Heart left ventricle (tissue), 16 donors: ENCODE measurements around the gene NPRL2. TPM values are rescaled to one million over a fixed set of nuclear protein-coding genes. Genes with fewer than 3 reads are reported as not detected.

ENCODE experiments used
- ATAC-seq, 4 donors: fragments of 200-7000 bp; cut with Tn5 transposase; one replicate each; pipeline ENCODE4 v1.9.1; 2020 to 2022; ENCODE audit warnings: moderate library complexity in 4 of 4, mild to moderate bottlenecking in 3 of 4, moderate number of reproducible peaks in 1 of 4
- DNase-seq, 5 donors: peaks; one replicate each; pipeline ENCODE4 v3.0.0-alpha.2; 2020
- H3K27ac ChIP-seq, 12 donors: fragments of 200-600 bp; sonication (generic) in 4 of 12; one replicate each; pipeline versions ENCODE4 v1.5.0 to v1.8.0; 2016 to 2022; ENCODE audit warnings: mild to moderate bottlenecking in 2 of 12
- H3K27me3 ChIP-seq, 9 donors: fragments of 200-600 bp; sonication (generic) in 2 of 9; one replicate each; pipeline versions ENCODE4 v1.5.1 to v1.8.0; 2016 to 2022; ENCODE audit warnings: mild to moderate bottlenecking in 3 of 9
- H3K36me3 ChIP-seq, 9 donors: fragments of 200-600 bp; sonication (generic) in 2 of 9; one replicate each; pipeline versions ENCODE4 v1.5.0 to v1.8.0; 2018 to 2022; ENCODE audit warnings: mild to moderate bottlenecking in 2 of 9
- H3K4me1 ChIP-seq, 12 donors: fragments of 200-600 bp; sonication (generic) in 4 of 12; one replicate each; pipeline versions ENCODE4 v1.5.0 to v1.8.0; 2016 to 2022; ENCODE audit warnings: mild to moderate bottlenecking in 3 of 12
- H3K4me3 ChIP-seq, 12 donors: fragments of 200-600 bp; sonication (generic) in 4 of 12; one replicate each; pipeline versions ENCODE4 v1.5.0 to v1.8.0; 2017 to 2022; ENCODE audit warnings: mild to moderate bottlenecking in 9 of 12, moderate library complexity in 4 of 12
- H3K9me3 ChIP-seq, 12 donors: fragments of 200-600 bp; sonication (generic) in 4 of 12; one replicate each; pipeline versions ENCODE4 v1.5.0 to v1.8.0; 2016 to 2022; ENCODE audit warnings: mild to moderate bottlenecking in 1 of 12
- POLR2A ChIP-seq, 2 donors: fragments of 450-650 bp; IDR thresholded peaks; one replicate each; pipeline ENCODE4 v1.6.1; 2017; ENCODE audit warnings: antibody characterized with exemption in 2 of 2, mild to moderate bottlenecking in 2 of 2, moderate library complexity in 2 of 2
- WGBS, 4 donors: extraction: QIAGEN DNeasy Blood & Tissue Kit in 2 of 4; methylation state at CpG; one replicate each; pipeline versions ENCODE4 v1.1.5 to v1.1.7; 2013 to 2018; 5-methylcytosine and 5-hydroxymethylcytosine counted together
- intact Hi-C, 10 donors: fragments of 100-400 bp; cut with DNase I; formaldehyde crosslinking; loops; one replicate each; pipeline versions ENCODE4 v1.11.1 to v1.14.2; 2022
- polyA plus RNA-seq, 2 donors: library from polyadenylated mRNA; stranded (reverse); fragments of 200-250 nt; gene quantifications; one replicate each; pipeline ENCODE4 v1.2.3, GENCODE V29; 2013
- total RNA-seq, 9 donors: library from RNA; depleted of rRNA in 2 of 9; stranded (reverse); fragments of >200 nt in 2 of 9; fragmentation: NEBNext Ultra II Directional in 3 of 9; extraction: Animal tissue kit (Norgen Biotek cat#: 25700) in 3 of 9; gene quantifications; one replicate each; pipeline versions ENCODE4 v1.1.0 to v1.2.4, GENCODE V29; 2016 to 2023
- TF ChIP-seq, protein P1 (sequence below), 12 donors: fragments of 200-600 bp; sonication (generic) in 4 of 12; IDR thresholded peaks; one replicate each; pipeline versions ENCODE4 v1.5.0 to v1.8.0; 2018 to 2022; ENCODE audit warnings: antibody characterized with exemption in 12 of 12, mild to moderate bottlenecking in 5 of 12
- donor health status: ischemic (EF 13 %, LVEDD 7.1; RV severe dilation, severe dysfunction).
- donor health status: healthy with polysubstance abuse.
- donor health status: DM: no; HTN: yes; CAD: no.
- donor health status: DM: no; HTN: no; CAD: no.
- donor health status: ischemic (EF 25% LVEDD 6.9; RV normal size, moderate dysfunction).
- donor health status: ischemic (EF 25% LVEDD 5.7; RV mildly dilated, moderate dysfunction).
- donor health status: healthy.
- donor health status: DM: yes; HTN: yes; CAD: no.
- donor health status: ischemic (EF 35%, LVEDD 5.7; RV mildly dilated, moderate dysfunction).
- donor health status: nonischemic (EF 11% LVEDD 7.7; RV severe dilation, severe dysfunction).
- donor health status: DM: yes; HTN: yes; CAD: no.
- donor health status: PGD.
- donor health status: ischemic (EF 29% LVEDD 5.4; RV normal size, mild dysfunction).
- donor health status: nonischemic (EF 23%, LVEDD 6.1; RV moderate dilation, normal function).

NPRL2 gene
- total and polyA plus RNA-seq, 11 donors = 12.0 to 19.0 (median 15.3) TPM

DNA sequence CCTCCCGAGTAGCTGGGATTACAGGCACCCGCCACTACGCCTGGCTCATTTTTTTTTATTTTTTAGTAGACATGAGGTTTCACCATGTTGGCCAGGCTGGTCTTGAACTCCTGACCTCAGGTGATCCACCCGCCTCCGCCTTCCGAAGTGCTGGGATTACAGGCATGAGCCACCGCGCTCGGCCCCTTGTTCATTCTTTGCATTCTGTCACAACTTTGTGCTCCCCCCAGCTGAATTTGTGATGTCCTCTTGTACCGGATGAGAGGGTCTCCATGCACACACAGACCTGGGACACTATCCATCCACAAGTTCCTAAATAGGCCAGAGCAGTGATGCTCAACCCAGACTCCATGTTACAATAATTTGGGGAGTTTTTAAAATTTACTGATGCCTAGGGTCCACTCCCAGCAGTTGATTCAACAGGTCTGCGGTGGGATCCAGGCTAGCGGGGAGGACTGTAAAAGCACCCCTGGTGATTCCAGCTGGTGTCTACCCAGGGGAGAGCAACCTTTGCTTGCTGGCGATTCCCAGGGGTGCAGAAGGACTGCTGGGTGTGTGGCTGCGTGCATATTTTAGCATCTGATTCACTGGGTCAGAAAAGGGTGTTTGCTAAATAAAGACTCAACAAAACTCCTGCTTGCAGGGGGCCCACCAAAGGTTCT, 11.0 kb downstream of the NPRL2 start:
- TF ChIP-seq POLR2A (IDR thresholded peaks at IDR 0.05) = no peak
- TF ChIP-seq, protein P1, sequence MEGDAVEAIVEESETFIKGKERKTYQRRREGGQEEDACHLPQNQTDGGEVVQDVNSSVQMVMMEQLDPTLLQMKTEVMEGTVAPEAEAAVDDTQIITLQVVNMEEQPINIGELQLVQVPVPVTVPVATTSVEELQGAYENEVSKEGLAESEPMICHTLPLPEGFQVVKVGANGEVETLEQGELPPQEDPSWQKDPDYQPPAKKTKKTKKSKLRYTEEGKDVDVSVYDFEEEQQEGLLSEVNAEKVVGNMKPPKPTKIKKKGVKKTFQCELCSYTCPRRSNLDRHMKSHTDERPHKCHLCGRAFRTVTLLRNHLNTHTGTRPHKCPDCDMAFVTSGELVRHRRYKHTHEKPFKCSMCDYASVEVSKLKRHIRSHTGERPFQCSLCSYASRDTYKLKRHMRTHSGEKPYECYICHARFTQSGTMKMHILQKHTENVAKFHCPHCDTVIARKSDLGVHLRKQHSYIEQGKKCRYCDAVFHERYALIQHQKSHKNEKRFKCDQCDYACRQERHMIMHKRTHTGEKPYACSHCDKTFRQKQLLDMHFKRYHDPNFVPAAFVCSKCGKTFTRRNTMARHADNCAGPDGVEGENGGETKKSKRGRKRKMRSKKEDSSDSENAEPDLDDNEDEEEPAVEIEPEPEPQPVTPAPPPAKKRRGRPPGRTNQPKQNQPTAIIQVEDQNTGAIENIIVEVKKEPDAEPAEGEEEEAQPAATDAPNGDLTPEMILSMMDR (IDR thresholded peaks at IDR 0.05) = no peak
- WGBS, 4 donors = 81 to 87% (median 84%) methylated on average over 14 of the region's 14 CpGs
- ATAC-seq = no peak
- Histone ChIP-seq H3K9me3 (no peaks in the 10 kb centered on the region), H3K27me3 (peaks cover 0 to 4% (median 0%) of the 10 kb centered on the region in 9 donors), H3K27ac (peak overlapping the region; percentile 62 to 100 (median 98)), H3K4me1 (peaks cover 13 to 65% (median 55%) of the 10 kb centered on the region in 12 donors), H3K36me3 (peaks cover 0 to 4% (median 0%) of the 10 kb centered on the region in 9 donors), H3K4me3 (peak overlapping the region in 11 of 12 donors; percentile 41 to 97 (median 67))
- intact Hi-C loops = loop anchor here in 1 of 10 donors (10.0 kb wide), 1 partner anchor 1045 kb away; the partner anchor contains the start of gene MANF
- no peak for DNase-seq

DNA sequence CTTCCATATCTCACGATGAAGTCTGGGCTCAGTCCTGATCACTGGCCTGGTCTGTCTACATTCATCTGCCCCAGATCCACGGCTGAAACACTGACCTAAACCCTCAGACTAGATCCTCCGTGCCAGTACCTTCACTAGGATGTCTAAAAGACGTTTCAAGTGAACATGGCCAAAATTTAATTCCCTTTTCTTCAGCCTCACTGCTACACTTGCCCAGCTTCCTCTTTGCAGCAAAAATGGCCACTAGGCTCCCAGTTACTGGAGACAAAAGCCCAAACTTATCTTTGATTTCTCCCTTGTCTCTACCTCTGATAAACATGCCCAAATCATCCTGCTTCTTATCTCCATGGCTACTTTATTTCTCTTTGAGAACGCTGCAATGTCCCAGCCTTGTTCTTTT, 11.6 kb downstream of the NPRL2 start:
- TF ChIP-seq, protein P1 (IDR thresholded peaks at IDR 0.05) = no peak
- no peak for TF ChIP-seq POLR2A (IDR thresholded peaks at IDR 0.05)
- Histone ChIP-seq H3K4me1 (peaks cover 13 to 72% (median 61%) of the 10 kb centered on the region in 12 donors), H3K36me3 (peaks cover 0 to 9% (median 0%) of the 10 kb centered on the region in 9 donors), H3K27me3 (peaks cover 0 to 4% (median 0%) of the 10 kb centered on the region in 9 donors), H3K4me3 (peak overlapping the region in 7 of 12 donors; percentile 84 to 97 (median 93)), H3K27ac (peak overlapping the region in 11 of 12 donors; percentile 92 to 100 (median 98)), H3K9me3 (no peaks in the 10 kb centered on the region)
- 68 to 79% (median 72%) methylated on average over 5 of the region's 5 CpGs for WGBS, 4 donors
- DNase-seq (no peak), ATAC-seq (no peak)
- intact Hi-C loops = no loop called here

DNA sequence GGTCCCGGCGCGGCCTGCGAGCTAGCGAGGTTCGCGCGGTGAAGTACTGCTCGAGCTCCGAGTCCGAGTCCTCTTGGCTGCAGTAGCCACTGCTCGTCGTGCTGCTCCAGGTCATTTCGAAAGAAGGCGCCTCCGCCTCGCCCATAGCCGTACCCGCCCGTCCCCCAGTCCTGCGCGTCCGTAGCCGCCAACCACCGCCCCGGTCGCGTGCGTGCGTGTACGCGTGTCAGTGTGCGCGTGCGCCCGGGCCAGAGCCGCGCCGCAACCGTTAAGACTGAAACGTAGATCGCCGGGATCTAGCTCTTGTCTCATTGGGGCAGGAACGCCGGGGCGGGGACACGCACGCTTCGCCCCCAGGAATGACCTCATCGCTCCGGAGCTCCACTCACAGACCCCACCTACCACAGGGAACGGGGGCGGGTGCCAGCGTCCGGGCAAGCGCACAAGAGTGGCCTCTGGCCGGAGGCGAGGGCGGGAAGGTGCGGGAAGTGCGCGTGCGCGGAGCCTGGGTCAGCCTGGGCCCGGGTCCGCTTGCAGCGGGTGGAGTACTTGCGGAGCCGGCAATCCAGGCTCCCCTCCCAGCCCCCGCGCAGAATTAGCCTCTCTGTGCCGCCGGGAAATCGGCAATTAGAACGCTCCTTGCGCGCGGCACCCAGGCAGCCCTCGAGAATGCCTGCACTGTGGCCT, 13.3 kb downstream of the NPRL2 start:
- peak overlapping the region; percentile 92 to 100 (median 98) for H3K27ac ChIP-seq
- peak; percentile 85 to 90 (median 86) for ATAC-seq
- peak; percentile 100 for DNase-seq
- H3K4me1 ChIP-seq = peaks cover 13 to 88% (median 72%) of the 10 kb centered on the region in 12 donors
- 0 to 3% (median 1%) methylated on average over 31 to 79 of the region's 79 CpGs for WGBS, 4 donors
- intact Hi-C loops = loop anchor here in 1 of 10 donors (1.0 kb wide), 1 partner anchor 34 kb away; the partner anchor contains the start of gene HYAL1
- H3K27me3 ChIP-seq = peaks cover 0 to 4% (median 0%) of the 10 kb centered on the region in 9 donors
- peaks cover 0 to 25% (median 2%) of the 10 kb centered on the region in 9 donors for H3K36me3 ChIP-seq
- no peaks in the 10 kb centered on the region for H3K9me3 ChIP-seq
- peak overlapping the region; percentile 70 to 97 (median 92) for H3K4me3 ChIP-seq
- TF ChIP-seq POLR2A (IDR thresholded peaks at IDR 0.05) = peak; percentile 64 to 93
- TF ChIP-seq, protein P1 (IDR thresholded peaks at IDR 0.05) = no peak
